ENCODE results near the gene CELSR3.

The CELSR3 gene

DNA sequence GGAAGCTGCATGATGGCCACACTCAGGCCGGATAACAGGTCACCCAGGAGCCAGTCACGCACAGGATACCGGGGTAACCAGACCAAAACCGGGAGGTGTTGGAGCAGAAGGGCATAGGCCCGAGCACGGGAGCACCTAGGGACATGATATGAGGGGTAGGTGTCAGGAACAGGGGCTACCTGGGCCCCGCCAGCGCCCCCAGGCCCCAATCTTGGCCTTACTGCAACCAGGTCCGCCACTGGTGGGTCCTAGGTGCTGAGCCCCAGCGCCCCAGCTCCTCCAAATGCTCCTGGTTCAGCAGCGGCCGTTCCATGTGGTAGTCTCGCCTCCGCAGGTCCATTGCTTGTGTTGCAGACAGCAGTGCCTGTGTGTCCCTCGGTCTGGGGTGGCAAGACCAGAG lies 29.4 kb downstream of the CELSR3 start:
- WGBS, 2 experiments (ENCODE audit: insufficient coverage in 2 of 2): 92 to 97% methylated on average over 13 to 15 of the region's 15 CpGs
- Histone ChIP-seq H3K4me3 (ENCODE audit: extremely low read depth, insufficient read depth, low read length, poor library complexity, severe bottlenecking) (no peak overlapping the region), H3K9me3 (ENCODE audit: control insufficient read depth, low read length) (no peaks in the 10 kb centered on the region), H3K36me3 (ENCODE audit: control insufficient read depth, insufficient read depth, low read length) (peaks cover 71% of the 10 kb centered on the region), H3K4me1 (ENCODE audit: control insufficient read depth, insufficient read depth, low read length, poor library complexity, severe bottlenecking) (peaks cover 23% of the 10 kb centered on the region), H3K27ac (ENCODE audit: low read depth, low read length, severe bottlenecking) (no peak overlapping the region)

DNA sequence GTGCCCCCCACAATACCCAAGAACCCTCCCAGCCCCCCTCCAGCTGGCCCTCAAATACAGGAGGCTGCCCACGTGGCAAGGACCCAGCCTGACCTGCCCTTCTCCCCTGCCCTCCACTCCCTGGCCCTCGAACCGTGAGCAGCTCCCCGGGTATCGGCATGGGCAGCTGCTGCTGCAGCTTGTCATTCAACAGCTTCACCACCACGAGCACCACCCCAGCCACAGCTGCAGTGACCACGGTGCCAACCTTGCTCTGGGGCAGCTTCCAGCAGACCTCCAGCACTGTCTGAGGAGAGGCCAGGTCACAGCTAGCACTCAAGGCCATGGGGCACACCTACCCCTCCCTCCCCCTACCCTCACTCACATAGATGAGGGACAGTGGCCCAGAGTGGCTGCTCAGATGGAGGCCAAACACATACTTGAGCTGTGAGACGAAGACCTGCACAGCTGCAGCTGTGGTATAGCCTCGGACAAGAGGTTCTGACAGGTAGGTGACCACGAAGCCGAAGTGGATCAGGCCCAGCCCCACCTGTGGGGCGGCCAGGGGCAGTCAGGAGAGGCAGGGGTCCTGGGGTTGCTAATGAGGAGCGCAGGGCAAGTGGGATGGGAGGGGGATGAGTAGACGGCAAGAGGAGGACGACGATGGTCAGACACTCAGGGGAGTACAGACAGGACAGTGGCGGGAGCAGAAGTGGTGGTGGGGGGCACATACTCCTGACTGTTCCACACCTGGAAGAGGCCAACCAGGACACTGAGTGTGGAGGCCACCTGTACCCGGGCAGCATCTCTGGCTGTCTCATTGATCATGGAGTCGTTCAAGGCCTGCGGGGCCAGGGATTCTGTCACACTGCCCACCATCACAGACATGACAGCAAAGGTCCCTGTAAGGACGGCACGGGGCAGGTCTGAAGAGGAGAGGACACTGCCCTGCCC lies 30.9 kb downstream of the CELSR3 start:
- peaks cover 14% of the 10 kb centered on the region for H3K4me1 ChIP-seq (ENCODE audit: control insufficient read depth, insufficient read depth, low read length, poor library complexity, severe bottlenecking)
- peaks cover 74% of the 10 kb centered on the region for H3K36me3 ChIP-seq (ENCODE audit: control insufficient read depth, insufficient read depth, low read length)
- H3K27ac ChIP-seq (ENCODE audit: low read depth, low read length, severe bottlenecking): no peak overlapping the region
- no peaks in the 10 kb centered on the region for H3K9me3 ChIP-seq (ENCODE audit: control insufficient read depth, low read length)
- H3K4me3 ChIP-seq (ENCODE audit: extremely low read depth, insufficient read depth, low read length, poor library complexity, severe bottlenecking): no peak overlapping the region
- 98 to 99% methylated on average over 13 to 17 of the region's 22 CpGs for WGBS, 2 experiments (ENCODE audit: insufficient coverage in 2 of 2)

DNA sequence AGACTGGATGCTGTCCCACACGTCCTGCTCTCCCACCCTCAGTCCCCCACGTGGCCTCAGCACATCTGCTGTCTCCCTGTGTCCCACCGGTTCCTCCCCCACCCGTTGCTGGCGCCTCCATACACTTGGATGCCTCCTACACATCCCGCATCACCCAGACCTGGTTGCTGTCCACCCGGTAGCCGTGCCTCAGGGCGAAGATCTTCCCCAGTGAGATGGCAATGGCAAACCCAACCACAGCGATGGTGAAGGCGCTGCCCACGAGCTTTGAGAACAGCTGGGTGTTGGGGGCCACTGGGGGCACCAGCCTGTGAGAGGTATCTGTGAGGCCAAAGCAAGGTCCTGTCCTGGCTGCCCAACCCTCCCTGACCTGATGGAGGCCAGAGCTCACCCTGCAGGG lies 31.9 kb downstream of the CELSR3 start:
- H3K9me3 ChIP-seq (ENCODE audit: control insufficient read depth, low read length): no peaks in the 10 kb centered on the region
- peaks cover 6% of the 10 kb centered on the region for H3K4me1 ChIP-seq (ENCODE audit: control insufficient read depth, insufficient read depth, low read length, poor library complexity, severe bottlenecking)
- H3K36me3 ChIP-seq (ENCODE audit: control insufficient read depth, insufficient read depth, low read length): peaks cover 83% of the 10 kb centered on the region
- no peak overlapping the region for H3K4me3 ChIP-seq (ENCODE audit: extremely low read depth, insufficient read depth, low read length, poor library complexity, severe bottlenecking)
- H3K27ac ChIP-seq (ENCODE audit: low read depth, low read length, severe bottlenecking): no peak overlapping the region
- WGBS, 2 experiments (ENCODE audit: insufficient coverage in 2 of 2): 98 to 100% methylated on average over 7 to 12 of the region's 12 CpGs

DNA sequence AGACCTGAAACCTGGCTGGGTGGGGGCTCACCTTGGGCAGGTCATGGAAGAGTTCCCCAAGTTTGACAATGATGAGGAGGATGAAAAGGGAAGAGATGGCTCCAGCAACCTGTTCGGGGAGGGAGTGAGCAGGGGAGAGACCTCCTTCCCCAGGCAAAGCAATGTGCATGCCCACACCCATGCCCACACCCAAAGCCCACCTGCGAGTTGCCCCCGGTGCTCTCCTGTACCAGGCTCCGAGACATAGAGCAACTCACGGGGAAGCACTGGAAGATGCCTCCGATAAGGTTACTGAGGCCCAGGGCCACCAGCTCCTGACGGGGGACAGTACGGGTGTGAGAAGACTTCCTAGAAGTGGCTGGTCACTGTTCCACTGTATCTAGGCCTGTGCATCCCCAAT lies 32.3 kb downstream of the CELSR3 start:
- peaks cover 6% of the 10 kb centered on the region for H3K4me1 ChIP-seq (ENCODE audit: control insufficient read depth, insufficient read depth, low read length, poor library complexity, severe bottlenecking)
- no peak overlapping the region for H3K27ac ChIP-seq (ENCODE audit: low read depth, low read length, severe bottlenecking)
- H3K9me3 ChIP-seq (ENCODE audit: control insufficient read depth, low read length): no peaks in the 10 kb centered on the region
- peaks cover 88% of the 10 kb centered on the region for H3K36me3 ChIP-seq (ENCODE audit: control insufficient read depth, insufficient read depth, low read length)
- 98 to 100% methylated on average over 4 to 5 of the region's 8 CpGs for WGBS, 2 experiments (ENCODE audit: insufficient coverage in 2 of 2)
- no peak overlapping the region for H3K4me3 ChIP-seq (ENCODE audit: extremely low read depth, insufficient read depth, low read length, poor library complexity, severe bottlenecking)

DNA sequence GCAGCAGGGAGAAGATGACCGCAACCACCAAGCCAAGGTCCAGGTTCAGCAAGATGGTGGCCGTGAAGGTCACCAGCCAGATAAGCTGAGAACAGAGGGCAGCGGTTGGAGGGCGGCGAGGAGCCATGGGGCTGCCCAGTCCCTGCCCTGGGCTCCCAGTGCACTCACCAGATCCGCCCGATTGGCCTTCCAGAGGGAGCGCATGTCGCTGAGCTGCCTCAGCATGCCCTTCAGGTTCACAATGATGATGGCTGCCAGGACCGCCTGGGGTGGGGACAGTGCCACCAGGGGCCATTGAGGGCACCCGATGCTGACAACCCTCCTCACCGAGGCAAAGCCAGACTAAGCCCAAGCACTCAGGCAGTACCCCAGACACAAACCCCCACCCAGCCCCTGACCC lies 32.8 kb downstream of the CELSR3 start:
- peaks cover 93% of the 10 kb centered on the region for H3K36me3 ChIP-seq (ENCODE audit: control insufficient read depth, insufficient read depth, low read length)
- WGBS, 2 experiments (ENCODE audit: insufficient coverage in 2 of 2): 94 to 95% methylated on average over 10 to 11 of the region's 12 CpGs
- no peak overlapping the region for H3K27ac ChIP-seq (ENCODE audit: low read depth, low read length, severe bottlenecking)
- H3K9me3 ChIP-seq (ENCODE audit: control insufficient read depth, low read length): no peaks in the 10 kb centered on the region
- no peak overlapping the region for H3K4me3 ChIP-seq (ENCODE audit: extremely low read depth, insufficient read depth, low read length, poor library complexity, severe bottlenecking)
- H3K4me1 ChIP-seq (ENCODE audit: control insufficient read depth, insufficient read depth, low read length, poor library complexity, severe bottlenecking): peaks cover 6% of the 10 kb centered on the region

DNA sequence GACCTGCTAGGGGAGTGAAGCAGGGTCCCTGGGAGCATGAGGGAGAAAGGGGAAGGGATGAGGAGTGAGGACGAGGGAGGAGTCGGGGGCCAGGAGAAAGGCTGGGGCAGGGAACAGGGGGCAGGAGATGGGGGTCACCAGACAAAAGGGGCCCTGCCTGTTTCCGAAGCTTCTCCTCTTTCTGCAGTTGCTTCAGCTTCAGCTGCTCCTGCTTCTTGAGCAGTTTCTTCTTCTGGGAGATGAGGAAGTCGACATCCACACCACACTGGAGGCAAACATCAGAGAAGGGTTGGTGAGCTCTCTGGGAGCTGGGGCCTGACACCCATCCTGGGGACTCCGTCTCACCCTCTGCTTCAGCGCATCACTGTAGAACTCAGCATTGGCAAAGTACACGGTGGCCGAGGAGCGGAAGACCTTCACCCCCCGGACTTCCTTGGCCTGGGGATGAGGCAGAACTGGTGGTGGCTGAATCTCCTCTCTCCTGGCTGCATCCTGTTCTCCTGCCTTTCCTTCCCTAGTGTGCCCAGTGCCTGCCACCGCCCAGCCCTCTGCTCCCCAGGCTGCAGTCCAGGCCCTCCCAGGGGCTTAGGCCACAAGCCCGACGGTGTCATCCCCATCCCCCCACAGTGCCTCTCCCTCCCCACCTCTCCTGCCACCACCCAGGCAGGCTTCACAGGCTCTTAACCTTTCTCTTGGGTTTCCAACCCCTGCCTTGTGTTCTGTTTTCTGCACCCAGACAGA lies 34.2 kb downstream of the CELSR3 start:
- WGBS, 2 experiments (ENCODE audit: insufficient coverage in 2 of 2): 96 to 97% methylated on average over 9 to 13 of the region's 13 CpGs

DNA sequence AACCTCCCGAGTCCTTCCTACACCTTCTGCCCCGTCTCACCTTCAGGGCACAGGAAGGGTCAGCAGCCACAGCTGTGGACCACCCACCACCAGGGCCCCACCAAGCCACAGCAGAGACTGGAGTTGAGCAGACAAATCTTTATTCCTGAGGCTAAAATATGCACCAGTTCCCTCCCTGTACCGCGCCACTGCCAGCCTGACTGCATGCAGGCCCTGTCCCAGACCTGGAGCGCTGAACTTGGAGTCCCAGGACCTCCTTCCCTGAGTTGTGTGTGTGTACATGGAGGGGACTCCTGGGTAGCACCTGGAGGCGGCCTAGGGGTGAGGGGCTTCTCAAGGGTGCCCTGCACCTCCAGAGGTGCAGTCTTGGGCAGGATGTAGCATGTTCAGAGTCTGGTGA lies 37.1 kb downstream of the CELSR3 start:
- Histone ChIP-seq H3K27ac (ENCODE audit: low read depth, low read length, severe bottlenecking) (no peak overlapping the region), H3K4me3 (ENCODE audit: extremely low read depth, insufficient read depth, low read length, poor library complexity, severe bottlenecking) (no peak overlapping the region), H3K36me3 (ENCODE audit: control insufficient read depth, insufficient read depth, low read length) (peaks cover 74% of the 10 kb centered on the region), H3K4me1 (ENCODE audit: control insufficient read depth, insufficient read depth, low read length, poor library complexity, severe bottlenecking) (no peaks in the 10 kb centered on the region), H3K9me3 (ENCODE audit: control insufficient read depth, low read length) (no peaks in the 10 kb centered on the region)
- 100% methylated on average over 1 to 4 of the region's 6 CpGs for WGBS, 2 experiments (ENCODE audit: insufficient coverage in 2 of 2)

More for the DNA sequence above, 34.2 kb downstream of the CELSR3 start:
- Histone ChIP-seq H3K9me3 (ENCODE audit: control insufficient read depth, low read length) (no peaks in the 10 kb centered on the region), H3K27ac (ENCODE audit: low read depth, low read length, severe bottlenecking) (no peak overlapping the region), H3K4me3 (ENCODE audit: extremely low read depth, insufficient read depth, low read length, poor library complexity, severe bottlenecking) (no peak overlapping the region), H3K36me3 (ENCODE audit: control insufficient read depth, insufficient read depth, low read length) (peaks cover 97% of the 10 kb centered on the region), H3K4me1 (ENCODE audit: control insufficient read depth, insufficient read depth, low read length, poor library complexity, severe bottlenecking) (no peaks in the 10 kb centered on the region)

DNA sequence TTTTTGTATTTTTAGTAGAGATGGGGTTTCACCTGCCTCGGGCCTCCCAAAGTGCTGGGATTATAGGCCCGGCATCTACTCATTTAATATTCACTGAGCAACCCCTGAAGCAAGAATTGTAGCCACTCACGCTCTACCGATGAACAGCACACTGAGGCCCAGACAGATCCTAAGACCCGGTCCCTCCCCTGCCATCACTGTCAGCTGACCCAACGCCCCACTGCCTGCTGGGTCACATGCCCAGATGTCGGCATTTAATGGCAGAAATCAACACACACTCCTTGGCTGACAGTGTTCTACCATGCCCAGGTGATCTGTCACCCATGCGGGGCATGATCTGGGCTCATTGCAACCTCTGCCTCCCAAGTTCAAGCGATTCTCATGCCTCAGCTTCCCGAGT lies 37.9 kb downstream of the CELSR3 start:
- no peaks in the 10 kb centered on the region for H3K4me1 ChIP-seq (ENCODE audit: control insufficient read depth, insufficient read depth, low read length, poor library complexity, severe bottlenecking)
- 96 to 98% methylated on average over 9 of the region's 10 CpGs for WGBS, 2 experiments (ENCODE audit: insufficient coverage in 2 of 2)
- H3K4me3 ChIP-seq (ENCODE audit: extremely low read depth, insufficient read depth, low read length, poor library complexity, severe bottlenecking): no peak overlapping the region
- peaks cover 65% of the 10 kb centered on the region for H3K36me3 ChIP-seq (ENCODE audit: control insufficient read depth, insufficient read depth, low read length)
- no peak overlapping the region for H3K27ac ChIP-seq (ENCODE audit: low read depth, low read length, severe bottlenecking)
- no peaks in the 10 kb centered on the region for H3K9me3 ChIP-seq (ENCODE audit: control insufficient read depth, low read length)

DNA sequence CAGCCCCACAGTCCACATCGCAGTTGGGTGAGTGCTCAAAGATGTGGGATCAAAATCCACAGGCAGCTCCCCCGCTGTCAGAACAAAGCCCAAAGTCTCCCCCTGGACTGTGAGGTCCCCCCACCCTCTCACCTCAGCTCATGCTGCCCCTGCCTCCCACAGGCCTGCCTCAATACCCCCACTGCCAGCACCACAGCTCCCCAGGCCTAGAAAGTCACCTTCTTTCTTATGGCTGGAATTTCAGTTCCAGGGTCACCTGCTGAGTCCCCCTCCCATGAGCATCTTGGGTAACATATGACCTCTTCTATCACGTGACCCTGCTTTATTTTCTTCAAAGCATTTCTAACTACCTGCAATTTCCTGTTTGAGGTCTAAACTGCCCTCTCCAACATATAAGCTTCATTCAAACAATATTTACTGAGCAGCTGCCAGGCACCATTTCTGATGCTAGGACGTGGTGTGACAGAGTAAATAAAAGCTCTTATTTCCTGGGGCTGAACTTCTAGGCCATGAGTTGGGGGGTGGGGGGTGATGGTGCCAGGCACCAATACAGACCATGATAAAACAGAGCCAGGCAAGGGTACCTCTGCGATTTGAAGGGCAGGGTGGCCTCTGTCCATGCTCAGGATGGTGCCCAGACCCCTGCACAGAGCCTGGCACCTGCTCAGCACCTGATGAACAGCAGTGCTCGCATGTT lies 38.7 kb downstream of the CELSR3 start:
- Histone ChIP-seq H3K4me1 (ENCODE audit: control insufficient read depth, insufficient read depth, low read length, poor library complexity, severe bottlenecking) (no peaks in the 10 kb centered on the region), H3K4me3 (ENCODE audit: extremely low read depth, insufficient read depth, low read length, poor library complexity, severe bottlenecking) (no peak overlapping the region), H3K36me3 (ENCODE audit: control insufficient read depth, insufficient read depth, low read length) (peaks cover 58% of the 10 kb centered on the region), H3K27ac (ENCODE audit: low read depth, low read length, severe bottlenecking) (no peak overlapping the region), H3K9me3 (ENCODE audit: control insufficient read depth, low read length) (no peaks in the 10 kb centered on the region)
- WGBS, 2 experiments (ENCODE audit: insufficient coverage in 2 of 2): 90 to 93% methylated on average over 3 to 4 of the region's 6 CpGs

DNA sequence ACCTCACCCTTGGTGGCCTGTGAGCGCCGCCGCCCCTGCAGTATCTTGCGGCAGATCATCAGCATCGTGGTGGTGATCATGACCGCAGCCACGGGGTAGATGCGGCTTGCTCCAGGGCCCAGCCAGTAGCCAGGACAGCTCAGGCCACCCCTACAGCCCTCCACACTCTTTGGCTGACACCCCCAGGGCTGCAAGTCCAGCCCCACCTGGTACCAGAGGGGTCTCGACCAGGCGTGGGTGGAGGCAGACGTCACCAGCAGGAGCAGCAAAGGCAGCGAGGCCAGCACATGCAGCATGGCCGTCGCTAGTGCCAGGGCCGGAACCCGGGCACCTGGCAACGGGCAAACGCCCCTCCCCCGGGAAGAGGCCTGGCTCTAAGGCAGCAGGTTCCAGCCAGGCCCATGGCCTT lies 41.2 kb downstream of the CELSR3 start, which contains the start of gene TMEM89:
Gene TMEM89, minus strand, starts transcription at position 309 of the 409 bp plus-strand sequence. Its CDS starts 13 bp downstream, at position 296.
- no peak within 1 kb of the TSS for H3K27ac ChIP-seq (ENCODE audit: low read depth, low read length, severe bottlenecking)
- no peak within 1 kb of the TSS for H3K4me3 ChIP-seq (ENCODE audit: extremely low read depth, insufficient read depth, low read length, poor library complexity, severe bottlenecking)
- peaks cover 13% of the 10 kb centered on the region for H3K9me3 ChIP-seq (ENCODE audit: control insufficient read depth, low read length)
- H3K4me1 ChIP-seq (ENCODE audit: control insufficient read depth, insufficient read depth, low read length, poor library complexity, severe bottlenecking): no peaks in the 10 kb centered on the region
- WGBS, 2 experiments (ENCODE audit: insufficient coverage in 2 of 2): 93 to 99% methylated on average over 12 to 19 of the region's 19 CpGs
- peaks cover 32% of the 10 kb centered on the region for H3K36me3 ChIP-seq (ENCODE audit: control insufficient read depth, insufficient read depth, low read length)
